Breast epithelium (tissue), 3 donors: ENCODE measurements around the gene SDSL.

Experiments
- CTCF ChIP-seq, 3 donors: fragments of 450-650 bp; IDR thresholded peaks; one replicate each; pipeline ENCODE4 v1.5.1; 2016 to 2017; ENCODE audit warnings: antibody characterized with exemption in 3 of 3, mild to moderate bottlenecking in 3 of 3, moderate library complexity in 3 of 3
- POLR2A ChIP-seq: fragments of 450-650 bp; IDR thresholded peaks from one replicate; pipeline ENCODE4 v1.6.1; 2016; ENCODE audit warnings: antibody characterized with exemption, mild to moderate bottlenecking, moderate library complexity

GRCh38 chr12:113388351-113388750 lies 33.8 kb upstream of the SDSL start:
- no peak for TF ChIP-seq CTCF (IDR thresholded peaks at IDR 0.05)
- TF ChIP-seq POLR2A, result no peak
